Amniotic stem cell (primary cell): Measurements from ENCODE around the gene C1orf50.
"Not testable (repeated sequence)": the region's sequence is repeated elsewhere in the genome, so short reads cannot be mapped to it uniquely, and the experiment has no call there.

ENCODE experiments used
- DNase-seq: peaks from one replicate; lab custom pipeline; 2025; lab: John Stamatoyannopoulos, UW

C1orf50 gene

GRCh38 chr1:42801832-42802473, 34.9 kb downstream of the C1orf50 start:
- no peak for DNase-seq

GRCh38 chr1:42806171-42806570, 39.1 kb downstream of the C1orf50 start:
- DNase-seq = no peak

- DNase-seq = no peak
Observed at GRCh38 chr1:42806593-42806992, 39.5 kb downstream of the C1orf50 start.

- no peak for DNase-seq
Observed at GRCh38 chr1:42807056-42807668, 40.1 kb downstream of the C1orf50 start.

- DNase-seq = not testable (repeated sequence)
Observed at GRCh38 chr1:42814815-42815214, 47.8 kb downstream of the C1orf50 start.

- no peak for DNase-seq
Observed at GRCh38 chr1:42815941-42816584, 49.0 kb downstream of the C1orf50 start.

- DNase-seq = peak; percentile 58
Observed at GRCh38 chr1:42816585-42817439, 49.8 kb downstream of the C1orf50 start, which contains the start of the genes ERMAP and SVBP. TSS of gene ERMAP (plus strand) at chr1:42817122. CDS start at chr1:42830449, 13,327 bp downstream. TSS of gene SVBP (minus strand) at chr1:42817397. CDS start at chr1:42816544, 853 bp downstream.

- no peak for DNase-seq
Observed at GRCh38 chr1:42817440-42817767, 50.4 kb downstream of the C1orf50 start.

- DNase-seq = no peak
Observed at GRCh38 chr1:42817976-42818375, 50.9 kb downstream of the C1orf50 start.

GRCh38 chr1:42820813-42821212, 53.8 kb downstream of the C1orf50 start:
- no peak for DNase-seq

GRCh38 chr1:42821690-42822089, 54.6 kb downstream of the C1orf50 start:
- DNase-seq = no peak

- DNase-seq = no peak
Observed at GRCh38 chr1:42822800-42823392, 55.8 kb downstream of the C1orf50 start.

GRCh38 chr1:42824481-42825035, 57.5 kb downstream of the C1orf50 start:
- DNase-seq = no peak

- DNase-seq = no peak
Observed at GRCh38 chr1:42825036-42825851, 58.2 kb downstream of the C1orf50 start.
